Stomach (tissue), 4 donors: Measurements from ENCODE around the gene SH3PXD2A.

Experiments used
- EP300 ChIP-seq: sonication (generic); formaldehyde crosslinking; IDR thresholded peaks from one replicate; pipeline ENCODE4 v1.6.1; 2017; ENCODE audit warnings: antibody characterized with exemption
- POLR2A ChIP-seq, 4 donors: fragments of 450-650 bp; IDR thresholded peaks; one replicate each; pipeline ENCODE4 v1.6.1; 2016; ENCODE audit warnings: antibody characterized with exemption in 4 of 4, control low read depth in 2 of 4, mild to moderate bottlenecking in 1 of 4, moderate library complexity in 1 of 4
- POLR2AphosphoS5 ChIP-seq, 3 donors: sonication (generic); formaldehyde crosslinking; IDR thresholded peaks; one replicate each; pipeline ENCODE4 v1.6.1; 2016; ENCODE audit warnings: antibody characterized with exemption in 3 of 3
- TF ChIP-seq, protein P1 (sequence below), 7 experiments: fragments of 450-650 bp in 4 of 7; fragments of 200-600 bp in 3 of 7; sonication (generic) in 3 of 7; IDR thresholded peaks; one replicate each; pipeline ENCODE4 v1.5.1; 2016 to 2019; ENCODE audit warnings: antibody characterized with exemption in 7 of 7, control low read depth in 2 of 7, mild to moderate bottlenecking in 1 of 7

- peak in 1 of 3 donors; percentile 5 for TF ChIP-seq POLR2AphosphoS5 (IDR thresholded peaks at IDR 0.05)
- TF ChIP-seq POLR2A (IDR thresholded peaks at IDR 0.05), result no peak
- TF ChIP-seq, protein P1, sequence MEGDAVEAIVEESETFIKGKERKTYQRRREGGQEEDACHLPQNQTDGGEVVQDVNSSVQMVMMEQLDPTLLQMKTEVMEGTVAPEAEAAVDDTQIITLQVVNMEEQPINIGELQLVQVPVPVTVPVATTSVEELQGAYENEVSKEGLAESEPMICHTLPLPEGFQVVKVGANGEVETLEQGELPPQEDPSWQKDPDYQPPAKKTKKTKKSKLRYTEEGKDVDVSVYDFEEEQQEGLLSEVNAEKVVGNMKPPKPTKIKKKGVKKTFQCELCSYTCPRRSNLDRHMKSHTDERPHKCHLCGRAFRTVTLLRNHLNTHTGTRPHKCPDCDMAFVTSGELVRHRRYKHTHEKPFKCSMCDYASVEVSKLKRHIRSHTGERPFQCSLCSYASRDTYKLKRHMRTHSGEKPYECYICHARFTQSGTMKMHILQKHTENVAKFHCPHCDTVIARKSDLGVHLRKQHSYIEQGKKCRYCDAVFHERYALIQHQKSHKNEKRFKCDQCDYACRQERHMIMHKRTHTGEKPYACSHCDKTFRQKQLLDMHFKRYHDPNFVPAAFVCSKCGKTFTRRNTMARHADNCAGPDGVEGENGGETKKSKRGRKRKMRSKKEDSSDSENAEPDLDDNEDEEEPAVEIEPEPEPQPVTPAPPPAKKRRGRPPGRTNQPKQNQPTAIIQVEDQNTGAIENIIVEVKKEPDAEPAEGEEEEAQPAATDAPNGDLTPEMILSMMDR (IDR thresholded peaks at IDR 0.05), result no peak
- no peak for TF ChIP-seq EP300
These were observed 134.4 kb downstream of the SH3PXD2A start for GRCh38 chr10:103720964-103721335.
